Measurements from ENCODE around the gene GPRIN2. TPM values are rescaled to one million over a fixed set of nuclear protein-coding genes. Genes with fewer than 3 reads are reported as not detected.
"Not testable (repeated sequence)": the region's sequence is repeated elsewhere in the genome, so short reads cannot be mapped to it uniquely, and the experiment has no call there.

The GPRIN2 gene
- total RNA-seq = not detected
- polyA plus RNA-seq = not detected
- total RNA-seq = 0 reads per million in 6 experiments

- peaks cover 0 to 12% (median 6%) of the 10 kb centered on the region in 5 donors for H3K27me3 Mint-ChIP-seq
- DNase-seq (peak in 6 of 10 donors; percentile 0 to 61 (median 2)), ATAC-seq (peak; percentile 24 to 54)
- H3K4me1 Mint-ChIP-seq = peaks cover 9 to 20% (median 11%) of the 10 kb centered on the region in 4 donors
- POLR2A ChIA-PET = no interaction called here
- peaks cover 0 to 2% (median 0%) of the 10 kb centered on the region in 9 donors for H3K9me3 Mint-ChIP-seq
- H3K36me3 Mint-ChIP-seq = peaks cover 0 to 2% (median 0%) of the 10 kb centered on the region in 3 donors
- H3K27ac Mint-ChIP-seq = no peak within 1 kb of the TSS
- H3K4me3 Mint-ChIP-seq = peak within 1 kb of the TSS in 9 of 10 donors; percentile 56 to 93 (median 74)
These were observed at the start of gene GPRIN2 for GRCh38 chr10:46556515-46557318. TSS of gene GPRIN2 (minus strand) at chr10:46556658. CDS start at chr10:46550736, 5,922 bp downstream.

- H3K4me3 Mint-ChIP-seq, H3K27me3 Mint-ChIP-seq, H3K36me3 Mint-ChIP-seq, H3K27ac Mint-ChIP-seq, ATAC-seq, H3K4me1 Mint-ChIP-seq, DNase-seq, H3K9me3 Mint-ChIP-seq, POLR2A ChIA-PET: not testable (repeated sequence)
These were observed 44.1 kb upstream of the GPRIN2 start for GRCh38 chr10:46600516-46600915.

- H3K9me3 Mint-ChIP-seq, POLR2A ChIA-PET, H3K27me3 Mint-ChIP-seq, H3K36me3 Mint-ChIP-seq, H3K27ac Mint-ChIP-seq, H3K4me1 Mint-ChIP-seq: not testable (repeated sequence)
- peak in 4 of 10 donors; percentile 10 to 71 (median 44) for DNase-seq
- H3K4me3 Mint-ChIP-seq = peak overlapping the region in 8 of 10 donors; percentile 22 to 72 (median 63)
- peak; percentile 95 for ATAC-seq
These were observed 41.3 kb upstream of the GPRIN2 start for GRCh38 chr10:46597616-46598246.

GRCh38 chr10:46596570-46596969, 40.1 kb upstream of the GPRIN2 start:
- H3K27ac Mint-ChIP-seq, H3K9me3 Mint-ChIP-seq, H3K27me3 Mint-ChIP-seq, POLR2A ChIA-PET, DNase-seq, H3K4me1 Mint-ChIP-seq, H3K36me3 Mint-ChIP-seq, ATAC-seq: not testable (repeated sequence)
- H3K4me3 Mint-ChIP-seq = peak overlapping the region in 1 of 10 donors; percentile 47

- ATAC-seq, H3K4me3 Mint-ChIP-seq, H3K9me3 Mint-ChIP-seq, POLR2A ChIA-PET, H3K27ac Mint-ChIP-seq, DNase-seq, H3K36me3 Mint-ChIP-seq, H3K4me1 Mint-ChIP-seq, H3K27me3 Mint-ChIP-seq: not testable (repeated sequence)
These were observed 38.1 kb upstream of the GPRIN2 start for GRCh38 chr10:46594453-46595063.

GRCh38 chr10:46593307-46593706, 36.8 kb upstream of the GPRIN2 start:
- H3K4me1 Mint-ChIP-seq, DNase-seq, H3K9me3 Mint-ChIP-seq, H3K27me3 Mint-ChIP-seq, POLR2A ChIA-PET, H3K27ac Mint-ChIP-seq, ATAC-seq, H3K36me3 Mint-ChIP-seq, H3K4me3 Mint-ChIP-seq: not testable (repeated sequence)

- H3K27me3 Mint-ChIP-seq, H3K9me3 Mint-ChIP-seq, H3K36me3 Mint-ChIP-seq, H3K4me3 Mint-ChIP-seq, DNase-seq, ATAC-seq, H3K4me1 Mint-ChIP-seq, H3K27ac Mint-ChIP-seq, POLR2A ChIA-PET: not testable (repeated sequence)
These were observed 34.6 kb upstream of the GPRIN2 start for GRCh38 chr10:46591053-46591452.

GRCh38 chr10:46589589-46589988, 33.1 kb upstream of the GPRIN2 start:
- POLR2A ChIA-PET, H3K4me3 Mint-ChIP-seq, H3K9me3 Mint-ChIP-seq, ATAC-seq, H3K4me1 Mint-ChIP-seq, H3K27ac Mint-ChIP-seq, H3K27me3 Mint-ChIP-seq, DNase-seq, H3K36me3 Mint-ChIP-seq: not testable (repeated sequence)

- POLR2A ChIA-PET = not testable (repeated sequence)
These were observed 31.8 kb upstream of the GPRIN2 start for GRCh38 chr10:46588221-46588620.

GRCh38 chr10:46587546-46587945, 31.1 kb upstream of the GPRIN2 start:
- H3K4me3 Mint-ChIP-seq, H3K27ac Mint-ChIP-seq, H3K9me3 Mint-ChIP-seq, H3K36me3 Mint-ChIP-seq, ATAC-seq, H3K4me1 Mint-ChIP-seq, H3K27me3 Mint-ChIP-seq, POLR2A ChIA-PET, DNase-seq: not testable (repeated sequence)

More at GRCh38 chr10:46588221-46588620, 31.8 kb upstream of the GPRIN2 start:
- H3K4me1 Mint-ChIP-seq, H3K27ac Mint-ChIP-seq, H3K4me3 Mint-ChIP-seq, H3K27me3 Mint-ChIP-seq, H3K36me3 Mint-ChIP-seq, DNase-seq, H3K9me3 Mint-ChIP-seq: not testable (repeated sequence)
- ATAC-seq = peak in 1 of 2 donors; percentile 40

- H3K4me3 Mint-ChIP-seq, POLR2A ChIA-PET, ATAC-seq: not testable (repeated sequence)
These were observed 28.8 kb upstream of the GPRIN2 start for GRCh38 chr10:46585246-46585645.

GRCh38 chr10:46584196-46584595, 27.7 kb upstream of the GPRIN2 start:
- peak in 1 of 10 donors; percentile 16 for DNase-seq
- POLR2A ChIA-PET, H3K36me3 Mint-ChIP-seq, H3K4me3 Mint-ChIP-seq, H3K27me3 Mint-ChIP-seq, H3K27ac Mint-ChIP-seq, ATAC-seq, H3K4me1 Mint-ChIP-seq, H3K9me3 Mint-ChIP-seq: not testable (repeated sequence)

More at GRCh38 chr10:46585246-46585645, 28.8 kb upstream of the GPRIN2 start:
- H3K4me1 Mint-ChIP-seq, H3K27me3 Mint-ChIP-seq, H3K27ac Mint-ChIP-seq, H3K9me3 Mint-ChIP-seq, DNase-seq, H3K36me3 Mint-ChIP-seq: not testable (repeated sequence)

GRCh38 chr10:46582568-46582967, 26.1 kb upstream of the GPRIN2 start:
- DNase-seq, H3K4me3 Mint-ChIP-seq, POLR2A ChIA-PET, H3K9me3 Mint-ChIP-seq, H3K27ac Mint-ChIP-seq, ATAC-seq, H3K36me3 Mint-ChIP-seq, H3K4me1 Mint-ChIP-seq, H3K27me3 Mint-ChIP-seq: not testable (repeated sequence)
